Activated CD8-positive, alpha-beta memory T cell treated with anti-CD3 and anti-CD28 coated beads, Interleukin-2, amount 50 U/mL, for 24 hours (primary cell): Measurements from ENCODE around the gene RALGDS.
"Not testable (repeated sequence)": the region's sequence is repeated elsewhere in the genome, so short reads cannot be mapped to it uniquely, and the experiment has no call there.

Source experiments
- DNase-seq: peaks from one replicate; pipeline ENCODE4 v3.0.0-alpha.2; 2020; ENCODE audit errors: extremely low read depth

The RALGDS gene

GRCh38 chr9:133067006-133067405 lies 54.0 kb downstream of the RALGDS start:
- no peak for DNase-seq

GRCh38 chr9:133066181-133066983 lies 54.7 kb downstream of the RALGDS start:
- no peak for DNase-seq

- DNase-seq: no peak
Observed at GRCh38 chr9:133065070-133065388, 56.0 kb downstream of the RALGDS start.

- no peak for DNase-seq
Observed at GRCh38 chr9:133064241-133065069, 56.6 kb downstream of the RALGDS start.

GRCh38 chr9:133063500-133064231 lies 57.4 kb downstream of the RALGDS start:
- no peak for DNase-seq

GRCh38 chr9:133063159-133063499 lies 57.9 kb downstream of the RALGDS start:
- no peak for DNase-seq

- not testable (repeated sequence) for DNase-seq
Observed at GRCh38 chr9:133062569-133062968, 58.5 kb downstream of the RALGDS start.

- DNase-seq: not testable (repeated sequence)
Observed at GRCh38 chr9:133061764-133062145, 59.3 kb downstream of the RALGDS start, which contains the start of gene CEL. Gene CEL, plus strand, starts transcription at chr9:133061981. Its CDS starts 22 bp downstream, at chr9:133062003.

GRCh38 chr9:133061019-133061763 lies 59.8 kb downstream of the RALGDS start:
- not testable (repeated sequence) for DNase-seq

- DNase-seq: no peak
Observed at GRCh38 chr9:133060417-133060841, 60.6 kb downstream of the RALGDS start.

GRCh38 chr9:133059623-133060022 lies 61.4 kb downstream of the RALGDS start:
- no peak for DNase-seq

GRCh38 chr9:133058550-133059320 lies 62.3 kb downstream of the RALGDS start:
- DNase-seq: no peak

- no peak for DNase-seq
Observed at GRCh38 chr9:133058071-133058470, 63.0 kb downstream of the RALGDS start.

GRCh38 chr9:133057553-133057952 lies 63.5 kb downstream of the RALGDS start:
- no peak for DNase-seq

- DNase-seq: no peak
Observed at GRCh38 chr9:133057006-133057405, 64.0 kb downstream of the RALGDS start.

- DNase-seq: no peak
Observed at GRCh38 chr9:133056533-133056932, 64.5 kb downstream of the RALGDS start.

- no peak for DNase-seq
Observed at GRCh38 chr9:133055788-133056420, 65.1 kb downstream of the RALGDS start.

GRCh38 chr9:133054966-133055365 lies 66.1 kb downstream of the RALGDS start:
- DNase-seq: no peak

GRCh38 chr9:133054194-133054890 lies 66.7 kb downstream of the RALGDS start:
- DNase-seq: no peak
